Upper lobe of left lung (tissue), 6 donors: Measurements from ENCODE around the gene PRKCE. TPM values are rescaled to one million over a fixed set of nuclear protein-coding genes. Genes with fewer than 3 reads are reported as not detected.

Experiments used
- ATAC-seq, 2 donors: fragments of 200-7000 bp; cut with Tn5 transposase; one replicate each; pipeline ENCODE4 v1.9.1; 2022; ENCODE audit warnings: mild to moderate bottlenecking in 2 of 2, moderate library complexity in 2 of 2; ENCODE audit not compliant: low FRiP score in 2 of 2
- DNase-seq, 2 donors: peaks; one replicate each; pipeline ENCODE4 v3.0.0-alpha.2; 2019 to 2020
- H3K27ac ChIP-seq, 4 donors: fragments of 200-600 bp; sonication (generic); one replicate each; pipeline ENCODE4 v1.5.1; 2016 to 2019
- H3K27me3 ChIP-seq, 4 donors: fragments of 200-600 bp; sonication (generic); one replicate each; pipeline ENCODE4 v1.5.1; 2017 to 2019
- H3K36me3 ChIP-seq, 4 donors: fragments of 200-600 bp; sonication (generic); one replicate each; pipeline ENCODE4 v1.5.1; 2016 to 2019
- H3K4me1 ChIP-seq, 4 donors: fragments of 200-600 bp; sonication (generic); one replicate each; pipeline ENCODE4 v1.5.1; 2018 to 2019
- H3K4me3 ChIP-seq, 4 donors: fragments of 200-600 bp; sonication (generic); one replicate each; pipeline ENCODE4 v1.5.1; 2017 to 2019; ENCODE audit warnings: mild to moderate bottlenecking in 2 of 4, moderate library complexity in 1 of 4
- H3K9me3 ChIP-seq, 4 donors: fragments of 200-600 bp; sonication (generic); one replicate each; pipeline ENCODE4 v1.5.1; 2018 to 2019
- CTCF ChIP-seq, 6 experiments: fragments of 450-650 bp in 4 of 6; fragments of 200-600 bp in 2 of 6; sonication (generic) in 2 of 6; IDR thresholded peaks; one replicate each; pipeline ENCODE4 v1.5.1; 2016 to 2019; ENCODE audit warnings: antibody characterized with exemption in 6 of 6
- EP300 ChIP-seq, 4 donors: sonication (generic); formaldehyde crosslinking; IDR thresholded peaks; one replicate each; pipeline ENCODE4 v1.5.1; 2017; ENCODE audit warnings: antibody characterized with exemption in 4 of 4, control low read depth in 2 of 4
- POLR2A ChIP-seq, 4 donors: fragments of 450-650 bp; IDR thresholded peaks; one replicate each; pipeline ENCODE4 v1.5.1; 2016 to 2017; ENCODE audit warnings: antibody characterized with exemption in 4 of 4, mild to moderate bottlenecking in 2 of 4
- POLR2AphosphoS5 ChIP-seq, 2 donors: sonication (generic); formaldehyde crosslinking; IDR thresholded peaks; one replicate each; pipeline ENCODE4 v1.5.1; 2017; ENCODE audit warnings: antibody characterized with exemption in 2 of 2
- WGBS, 2 donors: methylation state at CpG; one replicate each; pipeline ENCODE4 v1.1.5; 2017 to 2018; 5-methylcytosine and 5-hydroxymethylcytosine counted together
- total RNA-seq, 6 donors: library from RNA; depleted of rRNA in 4 of 6; stranded (reverse); fragments of >200 nt in 4 of 6; gene quantifications; one replicate each; pipeline versions ENCODE4 v1.1.0 to v1.2.1, GENCODE V29; 2016 to 2021
- donor health status: DM: no; HTN: no; CAD: no; lungs with moderate emphysema.
- donor health status: DM: no; HTN: yes; CAD: no; lungs with severe emphysema.

The PRKCE gene
- total RNA-seq, 6 donors from 2014 or later, result 54.9 to 124 (median 75.6) TPM

GRCh38 chr2:45986509-45986908, 335.0 kb downstream of the PRKCE start:
- 46 to 50% methylated on average over 5 of the region's 5 CpGs for WGBS, 2 donors
- Histone ChIP-seq H3K36me3 (peaks cover 0 to 22% (median 6%) of the 10 kb centered on the region in 4 donors), H3K4me1 (peaks cover 7 to 15% (median 11%) of the 10 kb centered on the region in 4 donors), H3K4me3 (no peak overlapping the region), H3K27me3 (no peaks in the 10 kb centered on the region), H3K9me3 (no peaks in the 10 kb centered on the region), H3K27ac (no peak overlapping the region)
- ATAC-seq (peak in 1 of 2 donors; percentile 62), DNase-seq (peak in 1 of 2 donors; percentile 36)
- TF ChIP-seq CTCF (IDR thresholded peaks at IDR 0.05) (no peak), POLR2AphosphoS5 (IDR thresholded peaks at IDR 0.05) (no peak), EP300 (IDR thresholded peaks at IDR 0.05) (no peak), POLR2A (IDR thresholded peaks at IDR 0.05) (no peak)

- Histone ChIP-seq H3K27ac (peak overlapping the region in 1 of 4 donors; percentile 0), H3K4me1 (peaks cover 16 to 29% (median 23%) of the 10 kb centered on the region in 4 donors), H3K27me3 (no peaks in the 10 kb centered on the region), H3K9me3 (no peaks in the 10 kb centered on the region), H3K36me3 (peaks cover 0 to 16% (median 6%) of the 10 kb centered on the region in 4 donors), H3K4me3 (no peak overlapping the region)
- WGBS, 2 donors, result 80 to 96% methylated on average over 2 of the region's 2 CpGs
- ATAC-seq, result no peak
- no peak for DNase-seq
- TF ChIP-seq CTCF (IDR thresholded peaks at IDR 0.05), result no peak
- no peak for TF ChIP-seq POLR2AphosphoS5 (IDR thresholded peaks at IDR 0.05)
- no peak for TF ChIP-seq EP300 (IDR thresholded peaks at IDR 0.05)
- no peak for TF ChIP-seq POLR2A (IDR thresholded peaks at IDR 0.05)
These were observed 336.4 kb downstream of the PRKCE start for GRCh38 chr2:45987856-45988255.

- Histone ChIP-seq H3K27me3 (no peaks in the 10 kb centered on the region), H3K4me3 (no peak overlapping the region), H3K27ac (no peak overlapping the region), H3K36me3 (peaks cover 0 to 16% (median 6%) of the 10 kb centered on the region in 4 donors), H3K9me3 (no peaks in the 10 kb centered on the region), H3K4me1 (peaks cover 26 to 37% (median 33%) of the 10 kb centered on the region in 4 donors)
- WGBS, 2 donors, result 93 to 97% methylated on average over 5 to 7 of the region's 7 CpGs
- DNase-seq (peak in 1 of 2 donors; percentile 50), ATAC-seq (no peak)
- no peak for TF ChIP-seq POLR2A (IDR thresholded peaks at IDR 0.05)
- TF ChIP-seq POLR2AphosphoS5 (IDR thresholded peaks at IDR 0.05), result no peak
- TF ChIP-seq EP300 (IDR thresholded peaks at IDR 0.05), result no peak
- no peak for TF ChIP-seq CTCF (IDR thresholded peaks at IDR 0.05)
These were observed 337.4 kb downstream of the PRKCE start for GRCh38 chr2:45988879-45989278.

GRCh38 chr2:45990131-45990530, 338.7 kb downstream of the PRKCE start:
- WGBS, 2 donors, result 86 to 94% methylated on average over 6 of the region's 6 CpGs
- Histone ChIP-seq H3K4me3 (no peak overlapping the region), H3K9me3 (no peaks in the 10 kb centered on the region), H3K27ac (no peak overlapping the region), H3K27me3 (no peaks in the 10 kb centered on the region), H3K4me1 (peaks cover 32 to 38% (median 33%) of the 10 kb centered on the region in 4 donors), H3K36me3 (peaks cover 0 to 16% (median 6%) of the 10 kb centered on the region in 4 donors)
- no peak for TF ChIP-seq EP300 (IDR thresholded peaks at IDR 0.05)
- ATAC-seq, result no peak
- DNase-seq, result no peak

- Histone ChIP-seq H3K36me3 (peaks cover 0 to 16% (median 6%) of the 10 kb centered on the region in 4 donors), H3K27me3 (no peaks in the 10 kb centered on the region), H3K4me3 (no peak overlapping the region), H3K4me1 (peaks cover 25 to 30% (median 28%) of the 10 kb centered on the region in 4 donors), H3K27ac (peak overlapping the region; percentile 71 to 84 (median 84)), H3K9me3 (no peaks in the 10 kb centered on the region)
- WGBS, 2 donors, result 35 to 43% methylated on average over 11 of the region's 11 CpGs
- ATAC-seq, result peak; percentile 86 to 88
- peak in 1 of 2 donors; percentile 78 for DNase-seq
- TF ChIP-seq POLR2AphosphoS5 (IDR thresholded peaks at IDR 0.05) (peak; percentile 43 to 70), EP300 (IDR thresholded peaks at IDR 0.05) (peak in 3 of 4 donors; percentile 47 to 92 (median 57)), CTCF (IDR thresholded peaks at IDR 0.05) (no peak)
These were observed 340.7 kb downstream of the PRKCE start for GRCh38 chr2:45992021-45992740.
